ENCODE data around the gene ABL1. TPM values are rescaled to one million over a fixed set of nuclear protein-coding genes. Genes with fewer than 3 reads are reported as not detected.

The ABL1 gene
- total RNA-seq, 4 donors from 2014 or later = 58.0 to 105 (median 78.6) TPM

DNA sequence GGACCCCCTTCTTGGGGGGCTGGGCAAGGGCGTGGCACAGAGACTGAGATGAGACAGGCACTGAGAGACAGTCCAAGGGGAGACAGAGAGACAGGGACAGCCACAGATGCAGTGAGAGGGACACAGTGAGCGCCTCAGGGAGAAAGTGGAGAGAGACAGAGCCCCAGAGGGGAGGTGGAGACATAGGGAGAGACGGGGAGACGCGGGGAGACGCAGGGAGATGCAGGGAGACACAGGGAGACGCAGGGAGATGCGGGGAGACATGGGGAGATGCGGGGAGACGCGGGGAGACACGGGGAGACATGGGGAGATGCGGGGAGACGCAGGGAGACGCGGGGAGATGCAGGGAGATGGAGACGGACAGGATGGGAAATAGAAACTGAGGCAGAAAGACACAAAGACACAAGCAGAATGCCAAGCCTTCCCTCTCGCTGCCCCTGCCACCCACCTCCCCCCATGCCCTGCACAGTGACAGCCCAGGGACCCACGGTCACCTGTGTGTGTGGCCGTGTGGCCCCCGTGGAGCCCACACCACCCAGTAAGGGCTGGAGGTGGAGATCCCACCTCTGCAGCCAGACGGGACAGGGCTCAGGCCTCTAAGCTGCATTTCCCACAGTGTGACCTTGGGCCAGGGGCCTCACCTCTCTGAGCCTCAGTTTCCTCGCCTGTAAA lies 95.2 kb downstream of the ABL1 start:
- H3K27ac ChIP-seq = no peak overlapping the region
- 84 to 87% methylated on average over 22 to 23 of the region's 23 CpGs for WGBS, 2 donors
- no peaks in the 10 kb centered on the region for H3K36me3 ChIP-seq
- TF ChIP-seq, protein P1, sequence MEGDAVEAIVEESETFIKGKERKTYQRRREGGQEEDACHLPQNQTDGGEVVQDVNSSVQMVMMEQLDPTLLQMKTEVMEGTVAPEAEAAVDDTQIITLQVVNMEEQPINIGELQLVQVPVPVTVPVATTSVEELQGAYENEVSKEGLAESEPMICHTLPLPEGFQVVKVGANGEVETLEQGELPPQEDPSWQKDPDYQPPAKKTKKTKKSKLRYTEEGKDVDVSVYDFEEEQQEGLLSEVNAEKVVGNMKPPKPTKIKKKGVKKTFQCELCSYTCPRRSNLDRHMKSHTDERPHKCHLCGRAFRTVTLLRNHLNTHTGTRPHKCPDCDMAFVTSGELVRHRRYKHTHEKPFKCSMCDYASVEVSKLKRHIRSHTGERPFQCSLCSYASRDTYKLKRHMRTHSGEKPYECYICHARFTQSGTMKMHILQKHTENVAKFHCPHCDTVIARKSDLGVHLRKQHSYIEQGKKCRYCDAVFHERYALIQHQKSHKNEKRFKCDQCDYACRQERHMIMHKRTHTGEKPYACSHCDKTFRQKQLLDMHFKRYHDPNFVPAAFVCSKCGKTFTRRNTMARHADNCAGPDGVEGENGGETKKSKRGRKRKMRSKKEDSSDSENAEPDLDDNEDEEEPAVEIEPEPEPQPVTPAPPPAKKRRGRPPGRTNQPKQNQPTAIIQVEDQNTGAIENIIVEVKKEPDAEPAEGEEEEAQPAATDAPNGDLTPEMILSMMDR (IDR thresholded peaks at IDR 0.05) = no peak
- TF ChIP-seq EP300 (IDR thresholded peaks at IDR 0.05) = no peak
- no peak for TF ChIP-seq POLR2A (IDR thresholded peaks at IDR 0.05)
- no peak for DNase-seq (ENCODE audit: low spot score in 2 of 2)
- no peaks in the 10 kb centered on the region for H3K4me1 ChIP-seq
- peaks cover 0 to 66% of the 10 kb centered on the region in 2 donors for H3K27me3 ChIP-seq
- H3K4me3 ChIP-seq = no peak overlapping the region
- no peaks in the 10 kb centered on the region for H3K9me3 ChIP-seq

DNA sequence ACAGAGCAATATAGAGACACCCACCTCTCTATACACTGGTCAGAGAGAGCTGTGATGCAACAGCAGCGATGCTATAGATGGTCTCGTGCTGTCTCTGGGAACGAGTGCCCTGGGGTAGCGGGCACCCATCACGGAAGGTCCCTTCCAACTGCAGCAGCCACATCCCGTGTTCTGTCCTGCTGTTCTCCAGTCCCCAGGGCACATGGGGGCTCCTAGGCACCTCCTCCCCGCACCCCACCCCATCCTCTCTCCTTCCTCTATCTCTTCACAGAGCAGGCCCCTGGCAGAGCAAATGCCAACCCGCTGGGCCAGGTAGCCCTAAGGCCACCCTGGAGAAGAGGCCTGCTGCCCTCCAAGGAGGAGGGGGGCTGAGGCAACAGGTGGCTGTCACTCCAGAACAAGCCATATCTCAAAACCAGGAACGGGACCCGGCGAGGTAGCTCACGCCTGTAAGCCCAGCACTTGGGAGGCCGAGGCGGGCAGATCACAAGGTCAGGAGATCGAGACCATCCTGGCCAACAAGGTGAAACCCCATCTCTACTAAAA lies 95.8 kb downstream of the ABL1 start:
- 81 to 89% methylated on average over 14 to 15 of the region's 15 CpGs for WGBS, 2 donors
- H3K27ac ChIP-seq = no peak overlapping the region
- no peak for DNase-seq (ENCODE audit: low spot score in 2 of 2)
- H3K4me1 ChIP-seq = no peaks in the 10 kb centered on the region
- no peak overlapping the region for H3K4me3 ChIP-seq
- H3K36me3 ChIP-seq = no peaks in the 10 kb centered on the region
- peaks cover 0 to 66% of the 10 kb centered on the region in 2 donors for H3K27me3 ChIP-seq
- TF ChIP-seq POLR2A (IDR thresholded peaks at IDR 0.05) = no peak
- TF ChIP-seq EP300 (IDR thresholded peaks at IDR 0.05) = no peak
- TF ChIP-seq, protein P1 (IDR thresholded peaks at IDR 0.05) = no peak
- H3K9me3 ChIP-seq = no peaks in the 10 kb centered on the region

DNA sequence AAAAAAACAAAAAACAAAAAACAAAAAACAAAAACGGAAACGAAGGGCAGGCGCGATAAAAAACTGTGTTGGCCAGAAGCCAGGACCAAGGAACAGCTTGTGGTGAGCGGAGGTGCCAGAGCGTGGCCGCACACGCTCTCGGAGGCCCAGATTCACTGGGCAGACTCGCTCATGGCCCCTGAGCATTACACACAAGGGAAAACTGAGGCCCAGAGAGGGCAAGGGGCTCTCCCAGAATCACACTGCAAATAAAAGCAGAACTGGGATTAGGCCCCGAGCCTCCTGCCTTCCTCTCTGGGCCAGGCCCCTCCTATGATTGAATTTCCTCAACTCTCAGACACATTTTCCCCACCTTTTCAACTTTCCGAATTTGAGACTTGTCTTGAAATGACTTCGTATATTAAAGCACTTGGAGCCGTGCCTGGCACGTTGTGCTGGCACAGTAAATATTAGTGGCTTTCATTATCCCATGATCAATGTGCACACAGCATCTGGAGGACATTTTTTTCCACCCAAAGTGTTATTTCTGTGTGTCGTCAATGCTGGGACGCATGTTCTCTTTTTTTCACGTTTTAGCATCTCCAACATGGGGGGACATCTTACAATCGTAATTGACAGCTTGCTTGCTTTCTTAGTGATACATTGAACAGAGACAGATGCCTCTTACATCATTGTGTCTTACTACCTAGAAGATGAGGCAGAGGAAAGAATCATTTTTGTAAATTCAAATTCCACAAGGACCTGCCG lies 96.6 kb downstream of the ABL1 start:
- Histone ChIP-seq H3K9me3 (no peaks in the 10 kb centered on the region), H3K4me1 (no peaks in the 10 kb centered on the region), H3K4me3 (no peak overlapping the region), H3K36me3 (no peaks in the 10 kb centered on the region), H3K27ac (no peak overlapping the region), H3K27me3 (peaks cover 0 to 74% of the 10 kb centered on the region in 2 donors)
- TF ChIP-seq POLR2A (IDR thresholded peaks at IDR 0.05) (no peak), EP300 (IDR thresholded peaks at IDR 0.05) (no peak)
- TF ChIP-seq, protein P1 (IDR thresholded peaks at IDR 0.05) = no peak
- 60 to 69% methylated on average over 20 of the region's 20 CpGs for WGBS, 2 donors
- no peak for DNase-seq (ENCODE audit: low spot score in 2 of 2)

DNA sequence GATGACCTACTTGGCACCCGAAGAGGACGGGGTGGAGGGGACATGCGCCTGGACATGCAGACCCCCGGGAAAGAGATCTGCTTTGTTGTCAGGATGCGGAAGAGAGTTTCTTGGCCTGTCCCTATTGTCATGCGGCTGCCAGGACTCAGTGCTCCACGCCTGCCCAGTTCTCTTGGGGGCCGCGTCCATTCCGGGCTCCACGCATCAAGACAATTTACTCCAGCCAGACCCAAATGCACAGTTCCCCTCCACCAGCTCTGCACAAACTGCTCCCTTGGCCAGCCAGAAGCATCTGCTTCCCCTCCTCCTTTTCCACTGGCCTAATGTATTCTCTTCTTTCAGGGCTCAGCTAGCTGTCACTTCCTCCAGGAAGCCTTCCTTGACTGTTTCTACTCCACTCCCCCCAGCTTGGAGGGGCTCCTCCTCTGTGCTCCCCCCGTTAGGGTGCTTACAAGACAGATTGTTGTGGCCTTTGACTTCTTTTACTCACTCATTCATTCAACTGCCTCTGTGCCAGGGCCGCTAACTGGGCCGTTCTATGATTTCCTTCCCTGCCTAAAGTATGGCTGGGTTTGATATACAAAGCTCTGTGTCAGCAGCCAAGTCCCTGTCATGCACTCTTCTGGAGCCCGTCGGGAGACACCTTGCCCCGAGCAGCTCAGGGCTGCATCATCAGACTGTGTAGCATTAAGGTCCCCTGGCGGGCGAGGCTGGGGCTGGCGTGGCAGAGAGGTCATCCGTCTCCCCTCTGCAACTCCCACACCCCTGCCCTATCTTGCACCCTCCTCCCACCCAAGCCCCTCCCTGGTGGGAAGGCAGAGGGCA lies 97.4 kb downstream of the ABL1 start:
- H3K36me3 ChIP-seq = no peaks in the 10 kb centered on the region
- H3K4me1 ChIP-seq = no peaks in the 10 kb centered on the region
- WGBS, 2 donors = 42 to 47% methylated on average over 20 to 21 of the region's 21 CpGs
- no peak overlapping the region for H3K4me3 ChIP-seq
- peaks cover 0 to 82% of the 10 kb centered on the region in 2 donors for H3K27me3 ChIP-seq
- no peak overlapping the region for H3K27ac ChIP-seq
- no peak for DNase-seq (ENCODE audit: low spot score in 2 of 2)
- TF ChIP-seq POLR2A (IDR thresholded peaks at IDR 0.05) (no peak), EP300 (IDR thresholded peaks at IDR 0.05) (no peak)
- TF ChIP-seq, protein P1 (IDR thresholded peaks at IDR 0.05) = no peak
- no peaks in the 10 kb centered on the region for H3K9me3 ChIP-seq
